Ureter (tissue), 1 donor: ENCODE measurements around the gene PQBP1. TPM values are rescaled to one million over a fixed set of nuclear protein-coding genes. Genes with fewer than 3 reads are reported as not detected.

Experiments
- DNase-seq: peaks from one replicate; pipeline ENCODE4 v3.0.0-alpha.2; 2020; ENCODE audit warnings: low spot score
- total RNA-seq: library from RNA; stranded (reverse); gene quantifications from one replicate; pipeline ENCODE4 v1.2.4, GENCODE V29; 2023
- donor health status: DM: yes; HTN: yes; CAD: no.

PQBP1 gene
- total RNA-seq, 1 donor from 2014 or later = 65.1 TPM

- DNase-seq = no peak
Observed at GRCh38 chrX:48902135-48902534, 4.4 kb downstream of the PQBP1 start.

DNA sequence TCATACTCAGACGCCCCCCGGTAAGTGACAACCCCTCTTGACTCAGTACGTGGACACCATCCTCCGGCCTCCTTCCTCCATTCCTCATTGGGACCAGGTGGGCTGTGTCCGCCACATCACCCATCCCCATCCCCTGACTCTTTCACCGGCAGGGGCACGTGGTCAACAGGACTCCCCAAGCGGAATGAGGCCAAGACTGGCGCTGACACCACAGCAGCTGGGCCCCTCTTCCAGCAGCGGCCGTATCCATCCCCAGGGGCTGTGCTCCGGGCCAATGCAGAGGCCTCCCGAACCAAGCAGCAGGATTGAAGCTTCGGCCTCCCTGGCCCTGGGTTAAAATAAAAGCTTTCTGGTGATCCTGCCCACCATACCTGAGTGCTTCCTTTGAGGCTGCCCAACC is 5.0 kb downstream of the PQBP1 start:
- DNase-seq = no peak

GRCh38 chrX:48903290-48903689 is 5.6 kb downstream of the PQBP1 start:
- DNase-seq = no peak

DNA sequence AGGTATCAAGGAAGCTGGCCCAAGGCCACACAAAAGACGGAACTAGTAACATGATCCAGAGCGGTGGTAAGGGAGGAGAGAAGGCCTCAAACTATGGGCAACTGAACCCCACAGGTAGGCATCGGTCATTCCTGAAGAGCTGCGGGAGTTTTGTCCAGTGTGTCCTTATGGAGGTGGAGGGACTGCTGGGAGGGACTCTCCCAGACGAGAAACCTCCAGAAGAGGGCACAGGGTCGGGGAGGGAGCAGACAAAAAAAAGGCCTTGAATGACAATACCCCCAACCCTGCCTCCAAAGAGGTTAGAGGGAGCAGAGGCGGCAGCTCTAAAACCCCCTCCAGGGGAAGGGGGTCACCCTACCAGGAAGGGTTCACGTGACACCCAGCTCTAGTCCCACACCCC is 6.5 kb downstream of the PQBP1 start:
- DNase-seq = no peak

GRCh38 chrX:48904626-48905025 is 6.9 kb downstream of the PQBP1 start:
- no peak for DNase-seq

DNA sequence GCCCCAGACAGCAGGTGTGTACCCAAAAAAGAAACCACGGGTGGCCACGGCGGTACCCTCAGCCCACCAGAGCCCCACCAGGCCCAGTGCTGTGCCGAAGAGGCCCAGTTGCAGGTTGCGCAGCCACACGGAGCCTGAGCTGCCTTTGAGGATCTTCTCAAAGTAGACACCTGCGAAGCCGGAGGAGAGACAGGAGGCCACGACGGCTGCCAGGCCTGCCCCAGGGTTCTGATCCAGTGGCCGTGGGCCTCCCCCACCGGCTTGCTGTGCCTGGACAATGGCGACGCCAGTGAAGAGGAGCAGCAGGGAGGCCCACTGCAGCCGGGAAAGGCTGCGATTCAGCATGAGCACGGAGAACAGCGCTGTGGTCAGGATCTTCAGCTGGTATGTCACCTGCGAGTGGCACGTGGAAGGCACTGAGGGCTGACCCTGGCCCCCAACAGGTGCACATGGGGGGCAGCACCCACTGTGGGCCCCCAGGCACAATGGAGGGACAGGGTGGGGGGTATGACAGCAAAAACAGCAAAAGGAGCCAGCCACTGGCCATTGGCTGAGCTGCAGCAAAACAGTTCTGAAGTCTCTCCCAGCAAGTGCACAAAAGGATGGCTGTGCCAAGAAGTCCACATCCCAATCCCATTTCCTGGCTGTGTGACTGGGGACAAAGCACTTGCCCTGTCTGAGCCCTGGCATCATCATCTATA is 7.5 kb downstream of the PQBP1 start:
- DNase-seq = no peak

DNA sequence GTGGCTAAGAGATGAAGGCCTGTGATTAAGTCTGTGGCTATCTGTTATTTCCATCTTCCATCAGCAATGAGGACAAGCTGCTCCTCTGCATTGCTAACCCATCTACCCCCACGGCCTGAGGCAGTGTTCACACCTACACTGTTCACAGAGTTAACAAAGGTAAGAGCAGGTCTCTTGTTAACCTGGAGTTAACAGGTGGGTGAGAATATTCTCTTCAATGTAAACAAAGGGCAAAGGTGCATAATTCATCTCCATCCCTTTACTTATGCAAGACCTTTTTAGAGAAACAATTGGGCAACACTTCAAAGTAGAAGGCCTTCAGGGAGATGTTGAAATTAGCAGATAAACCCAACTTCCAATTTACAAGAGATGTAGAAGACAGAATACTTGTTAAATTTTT is 10.9 kb downstream of the PQBP1 start:
- no peak for DNase-seq

DNA sequence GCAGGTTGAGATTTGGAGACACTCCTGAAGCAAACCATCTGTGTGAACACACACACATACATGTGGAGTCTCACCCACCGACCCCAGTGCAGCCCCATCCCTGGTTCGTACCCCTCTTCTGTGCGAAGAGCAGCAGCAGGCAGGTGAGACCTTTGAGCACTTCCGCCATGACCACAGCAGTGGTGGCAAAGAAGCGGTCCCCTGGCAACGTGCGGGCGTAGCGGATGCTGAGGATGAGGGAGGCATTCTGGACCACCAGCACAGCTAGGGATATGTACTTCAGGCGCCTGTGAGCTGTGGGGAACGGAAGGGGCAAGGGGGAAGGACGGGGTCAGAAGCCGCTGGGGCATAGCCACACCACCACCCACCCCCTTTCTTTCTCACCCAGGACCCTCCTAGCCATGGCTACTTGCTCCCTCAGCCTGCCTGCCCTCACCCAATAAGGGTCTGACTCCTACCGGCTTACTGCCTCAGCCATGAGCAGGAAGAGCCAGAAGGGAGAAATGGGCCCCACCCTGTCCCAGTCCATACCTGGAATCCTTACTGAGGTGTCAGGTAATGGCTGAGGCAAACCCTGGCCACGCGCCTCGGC is 12.1 kb downstream of the PQBP1 start:
- no peak for DNase-seq

DNA sequence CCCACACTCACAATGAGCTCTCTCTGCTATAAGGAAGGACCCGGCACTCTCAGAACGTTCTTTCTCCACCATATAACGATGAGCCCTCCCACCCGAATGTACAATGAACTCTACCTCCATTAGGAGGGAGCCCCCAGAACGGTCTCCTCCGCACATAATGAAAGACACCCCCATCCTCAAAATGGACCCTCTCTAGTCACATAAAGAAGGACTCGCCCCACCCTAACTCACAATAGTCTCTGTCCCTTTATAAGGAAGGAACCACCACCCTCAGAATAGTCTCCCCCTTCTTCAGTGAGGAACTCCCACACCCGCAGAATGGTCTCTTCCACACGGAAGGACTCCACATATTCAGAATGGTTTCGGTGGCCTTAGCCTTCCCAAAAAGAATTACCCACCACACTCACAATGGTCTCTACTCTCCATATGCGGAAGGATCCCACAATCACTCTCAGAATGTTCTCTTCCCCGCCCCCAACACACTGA is 13.2 kb downstream of the PQBP1 start:
- DNase-seq = no peak

DNA sequence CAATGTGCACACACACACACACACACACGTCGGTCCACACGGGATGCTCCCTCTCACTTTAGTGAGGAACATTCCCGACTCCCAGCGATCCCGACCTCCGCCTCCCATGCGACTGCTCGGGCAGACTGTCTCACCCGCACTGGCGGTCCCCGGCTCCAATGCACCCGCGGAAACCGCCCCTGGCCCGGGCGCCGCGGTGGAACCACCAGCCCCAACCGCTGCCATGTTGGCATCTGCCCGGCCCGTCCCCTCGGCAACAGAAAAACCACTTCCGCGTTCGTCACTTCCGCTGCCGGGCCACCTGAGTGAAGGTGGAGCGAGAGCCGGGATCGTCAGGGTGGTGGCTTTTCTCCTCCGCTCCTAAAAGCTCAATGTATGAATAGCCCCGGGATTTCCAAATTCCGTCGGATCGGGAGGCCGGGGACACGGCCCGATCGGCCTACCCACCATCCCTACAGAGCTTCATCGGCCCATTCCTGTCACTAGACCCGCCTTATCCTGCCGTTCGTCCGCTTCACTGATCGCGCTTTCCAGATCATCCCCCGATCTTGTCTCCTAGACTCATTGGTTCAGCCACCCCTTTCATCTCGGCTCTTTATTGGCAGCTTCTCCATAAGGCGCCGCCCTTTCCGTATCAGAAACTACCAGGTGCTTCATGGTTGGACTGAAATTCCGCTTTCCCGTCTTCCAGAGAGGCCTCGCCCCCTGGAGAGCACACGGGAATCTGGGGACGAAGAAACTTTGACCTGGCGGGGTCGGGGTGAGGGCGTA is 13.9 kb downstream of the PQBP1 start, which contains the start of gene SLC35A2:
SLC35A2 (minus strand) TSS at position 235 of the 771 bp plus-strand sequence; CDS start at position 225, 10 bp downstream.
- peak; percentile 87 for DNase-seq

- no peak for DNase-seq
Observed at GRCh38 chrX:48913605-48914366, 16.1 kb downstream of the PQBP1 start.

- no peak for DNase-seq
Observed at GRCh38 chrX:48914593-48915493, 17.1 kb downstream of the PQBP1 start.

DNA sequence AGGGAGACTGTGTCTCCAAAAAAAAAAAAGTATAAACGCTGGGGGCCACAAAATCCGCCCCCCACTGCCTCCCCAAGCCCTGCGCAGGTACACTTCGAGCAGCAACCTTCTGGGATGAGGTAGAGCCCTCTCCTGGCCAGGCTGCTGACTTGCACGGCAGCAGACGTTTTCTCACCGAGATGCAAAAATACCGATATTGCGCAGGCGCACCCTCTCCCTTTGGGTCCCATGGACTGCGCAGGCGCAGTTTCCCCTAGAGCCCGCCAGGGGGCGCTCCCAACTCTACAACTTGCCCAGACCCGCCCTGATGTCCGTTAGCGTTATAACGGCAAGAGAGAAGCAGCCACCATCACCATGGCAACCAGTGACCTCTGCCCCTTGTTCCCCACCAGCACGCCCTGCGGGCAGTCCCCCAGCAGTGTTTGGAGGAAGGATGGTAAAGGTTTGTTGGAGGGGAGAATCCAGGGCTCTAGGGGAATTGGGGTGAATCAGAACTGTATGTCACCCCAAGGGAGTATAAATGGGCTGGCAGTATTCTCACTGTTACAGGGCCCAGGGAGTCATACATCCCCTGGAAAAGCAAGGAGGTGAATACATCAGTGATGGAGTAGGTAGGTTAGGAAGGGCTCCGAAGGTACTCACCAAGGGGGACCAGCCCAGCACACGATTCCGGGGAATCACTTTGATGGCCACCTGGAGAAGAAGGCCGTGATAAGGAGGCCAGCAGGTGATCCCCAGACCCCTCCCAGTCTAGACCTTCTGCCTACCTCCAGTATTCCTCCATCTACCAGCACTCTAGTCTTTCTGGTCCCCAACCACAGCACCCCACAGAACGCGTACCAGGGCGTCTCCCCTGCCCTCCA is 19.6 kb downstream of the PQBP1 start:
- peak; percentile 90 for DNase-seq

- no peak for DNase-seq
Observed at GRCh38 chrX:48918301-48918642, 20.5 kb downstream of the PQBP1 start.

- peak; percentile 92 for DNase-seq
Observed at GRCh38 chrX:48918643-48919340, 21.1 kb downstream of the PQBP1 start, which contains the start of gene PIM2. Gene PIM2 (minus strand): TSS chrX:48919024. CDS start chrX:48918834, 190 bp downstream.

GRCh38 chrX:48919360-48919841 is 21.7 kb downstream of the PQBP1 start:
- DNase-seq = no peak

DNA sequence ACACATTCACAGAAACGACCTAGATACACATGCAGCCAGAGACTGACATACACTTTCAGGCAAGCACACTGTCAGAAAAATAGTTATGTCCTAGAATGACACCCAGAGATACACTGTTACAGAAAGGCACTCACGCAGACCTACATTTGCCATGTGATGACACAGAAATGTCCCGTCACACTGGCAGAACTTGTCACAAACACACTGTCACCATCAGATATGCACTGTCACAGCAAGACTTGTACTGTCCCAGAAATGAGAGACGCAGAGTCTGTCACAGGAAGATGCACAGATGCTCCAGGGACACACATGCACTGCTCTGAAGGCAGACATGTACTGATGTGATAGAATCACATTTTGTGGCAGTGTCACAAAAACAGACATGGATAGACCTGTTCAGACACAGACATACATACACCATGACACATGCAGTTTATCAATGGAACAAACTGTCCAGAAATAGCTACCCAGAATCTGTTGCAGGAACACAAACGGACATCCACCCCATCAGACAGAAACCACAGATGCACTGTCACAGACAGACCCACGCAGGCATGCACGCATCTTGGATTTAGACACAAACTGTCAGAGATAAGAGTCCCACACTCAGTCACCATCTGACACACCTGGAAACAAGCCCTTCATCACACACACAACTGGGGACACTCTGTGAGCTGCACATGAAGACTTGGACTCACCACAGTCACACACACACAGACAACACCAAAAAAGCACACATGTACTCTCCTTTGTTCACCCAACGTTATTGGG is 22.4 kb downstream of the PQBP1 start:
- DNase-seq = no peak

DNA sequence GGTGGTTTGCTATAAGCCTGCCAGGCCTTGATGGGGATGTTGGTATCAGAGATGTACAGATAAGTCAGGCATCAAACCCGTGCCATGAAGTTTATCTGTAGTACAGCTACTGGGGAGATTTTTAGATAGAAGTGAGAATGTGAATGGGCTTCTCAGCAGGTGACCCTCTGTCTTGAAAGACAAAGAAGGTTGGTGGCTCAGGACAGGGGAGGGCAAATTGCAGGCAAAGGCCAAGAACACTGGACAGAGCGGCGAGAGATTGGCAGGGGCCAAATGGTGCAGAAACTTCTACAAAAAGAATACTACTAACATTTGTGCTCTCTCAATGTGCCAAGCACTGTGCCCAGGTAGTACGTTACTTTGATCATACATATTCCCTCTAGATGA is 23.0 kb downstream of the PQBP1 start:
- DNase-seq = no peak
